GM12872 (cell line): Measurements from ENCODE around the gene IL33.

ENCODE experiments used
- TF ChIP-seq, protein P1 (sequence below): IDR thresholded peaks from 3 replicates; pipeline ENCODE4 v1.5.1; 2011; ENCODE audit warnings: low read depth, mild to moderate bottlenecking, low read length, moderate library complexity; ENCODE audit not compliant: insufficient read depth

The IL33 gene

DNA sequence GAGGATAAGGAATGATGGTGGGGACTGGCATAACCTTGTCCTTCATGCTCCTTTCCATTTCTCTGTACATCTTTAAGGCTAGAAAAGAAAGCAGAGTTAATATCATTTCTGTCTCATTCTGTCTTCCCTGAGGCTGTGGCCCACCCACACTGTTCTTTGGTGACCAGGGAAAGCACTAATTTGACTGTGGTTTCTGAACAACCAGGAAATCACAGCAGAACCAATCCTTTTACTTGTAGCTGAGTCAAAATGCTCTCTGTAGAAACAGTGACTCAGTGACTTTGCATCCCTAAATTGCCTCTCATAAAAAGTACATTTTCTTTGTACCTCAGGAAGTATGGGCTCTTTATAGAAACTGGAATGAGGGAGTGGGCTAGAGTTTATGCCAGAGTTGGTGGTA lies 28.1 kb downstream of the IL33 start:
- TF ChIP-seq, protein P1, sequence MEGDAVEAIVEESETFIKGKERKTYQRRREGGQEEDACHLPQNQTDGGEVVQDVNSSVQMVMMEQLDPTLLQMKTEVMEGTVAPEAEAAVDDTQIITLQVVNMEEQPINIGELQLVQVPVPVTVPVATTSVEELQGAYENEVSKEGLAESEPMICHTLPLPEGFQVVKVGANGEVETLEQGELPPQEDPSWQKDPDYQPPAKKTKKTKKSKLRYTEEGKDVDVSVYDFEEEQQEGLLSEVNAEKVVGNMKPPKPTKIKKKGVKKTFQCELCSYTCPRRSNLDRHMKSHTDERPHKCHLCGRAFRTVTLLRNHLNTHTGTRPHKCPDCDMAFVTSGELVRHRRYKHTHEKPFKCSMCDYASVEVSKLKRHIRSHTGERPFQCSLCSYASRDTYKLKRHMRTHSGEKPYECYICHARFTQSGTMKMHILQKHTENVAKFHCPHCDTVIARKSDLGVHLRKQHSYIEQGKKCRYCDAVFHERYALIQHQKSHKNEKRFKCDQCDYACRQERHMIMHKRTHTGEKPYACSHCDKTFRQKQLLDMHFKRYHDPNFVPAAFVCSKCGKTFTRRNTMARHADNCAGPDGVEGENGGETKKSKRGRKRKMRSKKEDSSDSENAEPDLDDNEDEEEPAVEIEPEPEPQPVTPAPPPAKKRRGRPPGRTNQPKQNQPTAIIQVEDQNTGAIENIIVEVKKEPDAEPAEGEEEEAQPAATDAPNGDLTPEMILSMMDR = no peak

DNA sequence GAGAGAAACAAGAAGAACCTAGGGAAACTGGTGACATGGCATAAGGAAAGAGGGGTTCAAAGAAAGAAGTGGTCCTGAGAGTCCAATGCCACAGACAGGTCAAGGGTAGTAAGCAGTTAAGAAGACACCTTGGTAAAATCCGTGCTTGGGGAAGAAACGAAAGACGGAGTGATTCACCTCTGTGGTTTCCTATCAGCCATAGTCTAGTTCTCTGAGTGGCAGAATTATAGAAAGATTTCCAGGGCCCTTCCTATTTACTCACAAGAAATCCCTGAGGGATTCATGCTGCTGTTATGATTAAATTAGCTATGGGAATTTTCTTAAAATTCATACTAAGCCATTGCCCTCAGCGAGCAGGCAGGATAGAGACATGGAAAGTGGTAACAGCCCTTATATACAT lies 31.7 kb downstream of the IL33 start:
- TF ChIP-seq, protein P1 = no peak

DNA sequence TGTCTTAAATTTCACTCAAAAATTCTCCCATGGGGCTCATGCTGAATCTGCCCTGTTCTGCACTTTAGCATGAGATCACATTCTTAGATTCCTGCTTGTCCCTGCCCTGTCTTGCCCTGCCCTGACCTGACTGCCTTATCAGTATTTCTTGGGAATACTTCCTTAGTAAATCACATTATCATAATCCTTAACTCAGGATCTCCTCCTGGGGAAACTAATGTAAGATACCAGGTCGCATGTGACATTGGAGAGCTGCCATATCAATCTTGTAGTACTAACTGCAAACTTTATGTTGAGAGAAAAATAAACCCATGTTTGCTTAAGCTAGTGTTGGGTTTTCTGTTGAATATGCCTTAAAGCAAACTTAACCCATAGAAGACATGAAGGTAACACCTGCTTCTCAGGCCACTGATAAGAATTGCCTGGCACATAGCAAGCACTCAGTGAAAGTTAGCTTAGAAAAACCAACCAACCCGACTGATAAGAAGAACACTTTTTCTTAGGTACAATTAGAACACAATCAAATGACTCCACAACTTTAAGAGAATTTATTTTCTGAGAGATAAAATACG lies 53.3 kb downstream of the IL33 start:
- TF ChIP-seq, protein P1 = no peak

DNA sequence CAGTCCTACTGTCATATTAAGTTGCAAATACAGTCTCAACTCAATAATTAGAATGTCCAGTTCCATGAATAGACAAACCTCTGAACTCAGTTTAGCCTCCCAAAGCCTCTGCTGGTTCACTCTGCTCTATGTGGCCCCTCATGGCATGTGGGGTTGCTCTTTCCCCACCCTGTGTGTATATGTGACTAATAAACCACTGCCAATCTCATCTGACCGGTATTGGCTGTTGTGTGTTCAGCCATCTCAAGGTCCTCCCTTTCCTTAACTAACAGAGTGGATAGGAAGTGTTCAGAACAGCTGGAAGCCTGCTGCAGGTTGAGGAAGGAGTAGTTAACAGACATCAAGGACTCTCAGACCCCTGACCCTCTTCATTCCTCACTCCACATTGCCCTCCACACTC lies 55.3 kb downstream of the IL33 start:
- TF ChIP-seq, protein P1 = no peak

DNA sequence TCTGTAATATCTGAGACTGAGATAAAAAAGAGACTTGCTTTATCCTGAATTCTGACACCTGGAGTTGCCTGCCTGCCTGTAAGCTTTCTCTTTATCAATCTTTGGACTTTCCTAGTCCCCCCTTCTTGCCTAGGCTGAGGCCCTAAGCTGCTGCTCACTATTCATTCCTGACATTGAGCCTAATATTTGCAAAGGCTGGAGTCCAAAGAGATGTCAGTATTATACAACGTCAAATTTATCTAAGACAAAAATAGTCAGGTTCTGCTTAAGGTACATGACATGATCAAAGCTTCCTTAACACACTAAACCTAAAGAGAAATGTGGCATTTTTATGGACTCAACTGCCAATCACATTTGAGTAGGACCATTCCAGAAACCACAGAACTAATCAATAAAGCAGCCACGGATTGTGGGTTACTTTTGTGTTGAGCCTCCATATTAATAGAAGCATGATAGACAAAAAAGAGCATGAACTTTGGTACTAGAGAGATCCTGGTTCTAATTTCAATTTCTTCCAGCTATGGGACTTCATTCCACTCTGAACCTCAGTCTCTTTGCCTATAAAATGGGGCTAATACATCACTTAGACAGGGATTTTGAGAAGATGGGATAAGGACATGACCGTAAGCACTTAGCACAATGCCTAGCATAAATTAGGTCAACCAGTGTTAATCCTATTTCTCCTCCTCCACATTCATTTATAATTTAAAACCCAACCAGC lies 56.1 kb downstream of the IL33 start:
- TF ChIP-seq, protein P1 = no peak

DNA sequence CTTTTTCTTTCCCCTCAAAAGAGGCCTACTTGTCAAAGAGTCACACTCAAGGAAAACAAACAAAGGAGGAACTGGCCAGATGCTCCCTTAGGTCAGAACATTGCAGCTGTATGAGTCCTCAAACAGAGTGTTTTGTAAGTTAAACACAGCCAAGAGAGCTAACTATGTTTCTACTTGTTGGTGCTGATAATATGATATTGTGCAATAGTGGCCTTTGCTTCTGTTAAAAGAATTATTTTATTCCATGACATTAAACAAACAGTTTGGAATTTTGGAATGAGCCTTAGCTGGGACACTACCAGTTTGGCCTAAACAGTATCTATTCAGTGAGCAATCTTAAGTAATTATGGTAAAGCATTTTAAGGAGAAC lies 56.6 kb downstream of the IL33 start:
- TF ChIP-seq, protein P1 = no peak

DNA sequence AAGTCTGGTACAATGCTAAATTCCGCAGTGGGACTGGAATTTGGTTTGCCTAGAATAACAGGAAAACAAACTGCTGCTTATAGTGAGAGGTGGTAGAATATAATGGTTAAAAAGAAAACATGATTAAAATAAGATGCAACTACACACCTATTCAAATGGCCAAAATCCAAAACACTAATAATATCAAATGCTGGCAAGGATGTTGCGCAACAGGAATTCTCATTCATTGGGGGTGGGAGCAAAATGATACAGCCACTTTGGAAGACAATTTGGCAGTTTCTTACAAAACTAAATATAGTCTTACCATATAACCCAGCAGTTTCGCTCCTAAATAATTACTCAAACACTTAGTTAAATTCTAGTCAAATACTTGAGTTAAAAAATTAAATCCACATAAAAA lies 61.8 kb downstream of the IL33 start:
- TF ChIP-seq, protein P1 = no peak

DNA sequence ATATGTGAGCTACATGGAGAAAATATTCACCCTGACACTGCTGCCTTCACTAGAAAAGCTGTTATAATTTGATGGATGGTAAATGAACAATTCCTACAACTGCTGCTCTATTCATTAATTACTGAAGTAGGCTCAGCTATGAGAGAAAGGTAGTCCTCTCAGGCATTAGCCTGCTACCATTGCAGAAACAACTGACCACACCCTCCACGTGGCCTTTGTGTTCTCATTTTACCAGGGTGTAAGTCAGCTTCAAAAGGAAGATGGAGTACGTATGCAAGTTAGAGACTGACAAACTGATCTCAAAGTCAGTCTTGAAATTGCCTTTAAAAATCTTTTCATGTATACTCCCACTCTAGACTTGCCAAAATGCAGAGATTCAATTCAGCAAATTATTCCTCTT lies 86.3 kb downstream of the IL33 start:
- TF ChIP-seq, protein P1 = no peak
